CD4-positive, alpha-beta T cell (primary cell): ENCODE results near the gene KRTAP9-6. TPM values are rescaled to one million over a fixed set of nuclear protein-coding genes. Genes with fewer than 3 reads are reported as not detected.

ENCODE experiments used
- ATAC-seq: fragments of 200-7000 bp; cut with Tn5 transposase; one replicate; pipeline ENCODE4 v1.10.0; 2022; ENCODE audit warnings: mild to moderate bottlenecking; ENCODE audit not compliant: poor library complexity
- CTCF ChIA-PET: fragments of 350-600 bp; sonication (Branson Sonifier 250); formaldehyde crosslinking; loops from one replicate; lab custom pipeline; 2021; ENCODE audit warnings: antibody characterized with exemption, inconsistent platforms; lab: Charles Lee
- POLR2A ChIA-PET: fragments of 350-600 bp; sonication (Branson Sonifier 250); formaldehyde crosslinking; loops from one replicate; lab custom pipeline; 2021; ENCODE audit warnings: antibody characterized with exemption, inconsistent platforms; lab: Charles Lee
- DNase-seq, 14 experiments: peaks; one replicate each; pipeline ENCODE4 v3.0.0-alpha.2; 2013 to 2020; ENCODE audit warnings: mixed read lengths in 2 of 14
- H3K27ac ChIP-seq, 2 donors: one replicate each; pipeline versions ENCODE4 v1.5.1 to v1.7.0; 2013; ENCODE audit warnings: low read length in 2 of 2, low read depth in 1 of 2, mild to moderate bottlenecking in 1 of 2
- H3K27me3 ChIP-seq, 2 experiments: 1 replicate in 1 of 2; 2 replicates in 1 of 2; pipeline versions ENCODE4 v1.6.1 to v1.7.0; 2013; ENCODE audit warnings: low read length in 2 of 2, control low read depth in 1 of 2, mild to moderate bottlenecking in 1 of 2, moderate library complexity in 1 of 2; ENCODE audit not compliant: insufficient read depth in 2 of 2, control insufficient read depth in 1 of 2
- H3K36me3 ChIP-seq: one replicate; pipeline ENCODE4 v1.6.1; 2013; ENCODE audit warnings: low read length, control low read depth; ENCODE audit not compliant: insufficient read depth
- H3K4me1 ChIP-seq: one replicate; pipeline ENCODE4 v1.6.1; 2013; ENCODE audit warnings: low read length, control low read depth; ENCODE audit not compliant: insufficient read depth
- H3K4me3 ChIP-seq: one replicate; pipeline ENCODE4 v1.5.1; 2013; ENCODE audit warnings: mild to moderate bottlenecking, low read length, moderate library complexity
- H3K9me3 ChIP-seq, 2 experiments: 1 replicate in 1 of 2; 2 replicates in 1 of 2; pipeline versions ENCODE4 v1.6.1 to v1.7.0; 2013; ENCODE audit warnings: low read length in 2 of 2, mild to moderate bottlenecking in 2 of 2, control low read depth in 1 of 2, moderate library complexity in 1 of 2; ENCODE audit not compliant: control insufficient read depth in 1 of 2, insufficient read depth in 1 of 2
- H3K27ac Mint-ChIP-seq: one replicate; pipeline ENCODE4 v1.8.0; 2020; ENCODE audit warnings: mixed read lengths
- H3K27me3 Mint-ChIP-seq: one replicate; pipeline ENCODE4 v1.8.0; 2021; ENCODE audit warnings: mixed read lengths
- H3K36me3 Mint-ChIP-seq: one replicate; pipeline ENCODE4 v1.8.0; 2021; ENCODE audit warnings: low read depth, mixed read lengths
- H3K4me1 Mint-ChIP-seq: one replicate; pipeline ENCODE4 v1.8.0; 2021; ENCODE audit warnings: low read depth, mixed read lengths
- H3K4me3 Mint-ChIP-seq: one replicate; pipeline ENCODE4 v1.8.0; 2020; ENCODE audit warnings: mild to moderate bottlenecking, mixed read lengths
- H3K9me3 Mint-ChIP-seq: one replicate; pipeline ENCODE4 v1.8.0; 2020; ENCODE audit warnings: mixed read lengths
- CTCF ChIP-seq: fragments of 200-600 bp; IDR thresholded peaks from one replicate; pipeline ENCODE4 v1.8.0; 2022; ENCODE audit warnings: antibody characterized with exemption, mild to moderate bottlenecking
- intact Hi-C, 2 experiments: fragments of 100-400 bp; cut with DNase I in 1 of 2; cut with micrococcal nuclease in 1 of 2; formaldehyde crosslinking; loops; one replicate each; pipeline versions ENCODE4 v1.15.1 to v1.9.0; 2023 to 2025; cut with DNase I, micrococcal nuclease
- polyA plus RNA-seq, 2 donors: library from polyadenylated mRNA; unstranded; fragments of 120-200 nt; gene quantifications; one replicate each; pipeline ENCODE4 v1.2.1, GENCODE V29; 2013
- total RNA-seq, 174 experiments: library from RNA in 2 of 174; stranded (reverse) in 2 of 174; gene quantifications; one replicate each; pipeline ENCODE4 v1.2.3 and lab custom pipeline; 2021 to 2026

KRTAP9-6 gene
- total RNA-seq, result not detected
- not detected for polyA plus RNA-seq (2013, experiment 1 of 2)
- polyA plus RNA-seq (2013, experiment 2 of 2), result not detected
- total RNA-seq (lab: John Stamatoyannopoulos, UW), result 0 reads per million in 172 experiments

GRCh38 chr17:41265078-41265477 is at the start of gene KRTAP9-6:
Gene KRTAP9-6, plus strand, starts transcription at chr17:41265378. Its CDS starts 0 bp downstream, at chr17:41265378.
- no peaks in the 10 kb centered on the region for H3K36me3 Mint-ChIP-seq
- POLR2A ChIA-PET, result no interaction called here
- Histone ChIP-seq H3K4me1 (no peaks in the 10 kb centered on the region), H3K36me3 (no peaks in the 10 kb centered on the region), H3K27ac (no peak within 1 kb of the TSS), H3K4me3 (no peak within 1 kb of the TSS), H3K9me3 (no peaks in the 10 kb centered on the region), H3K27me3 (no peaks in the 10 kb centered on the region)
- CTCF ChIA-PET, result no interaction called here
- H3K9me3 Mint-ChIP-seq, result no peaks in the 10 kb centered on the region
- intact Hi-C loops, result no loop called here
- no peak within 1 kb of the TSS for H3K4me3 Mint-ChIP-seq
- DNase-seq, result no peak
- H3K27ac Mint-ChIP-seq, result no peak within 1 kb of the TSS
- no peak for TF ChIP-seq CTCF
- H3K4me1 Mint-ChIP-seq, result peaks cover 29% of the 10 kb centered on the region
- H3K27me3 Mint-ChIP-seq, result peaks cover 10% of the 10 kb centered on the region
- ATAC-seq, result no peak

GRCh38 chr17:41215681-41216080 is 49.5 kb upstream of the KRTAP9-6 start:
- Histone ChIP-seq H3K27ac (no peak overlapping the region), H3K9me3 (peaks cover 0 to 12% of the 10 kb centered on the region in 2 experiments), H3K4me1 (no peaks in the 10 kb centered on the region), H3K36me3 (no peaks in the 10 kb centered on the region), H3K4me3 (no peak overlapping the region), H3K27me3 (no peaks in the 10 kb centered on the region)
- TF ChIP-seq CTCF, result no peak
- ChIA-PET POLR2A (no interaction called here), CTCF (no interaction called here)
- H3K36me3 Mint-ChIP-seq, result no peaks in the 10 kb centered on the region
- H3K4me1 Mint-ChIP-seq, result peaks cover 13% of the 10 kb centered on the region
- H3K4me3 Mint-ChIP-seq, result no peak overlapping the region
- intact Hi-C loops, result no loop called here
- no peak for ATAC-seq
- no peak for DNase-seq
- H3K9me3 Mint-ChIP-seq, result no peaks in the 10 kb centered on the region
- H3K27ac Mint-ChIP-seq, result no peak overlapping the region
- peaks cover 17% of the 10 kb centered on the region for H3K27me3 Mint-ChIP-seq

GRCh38 chr17:41223821-41224220 is 41.4 kb upstream of the KRTAP9-6 start:
- intact Hi-C loops, result no loop called here
- TF ChIP-seq CTCF, result no peak
- H3K27ac Mint-ChIP-seq, result no peak overlapping the region
- no peak for ATAC-seq
- no peaks in the 10 kb centered on the region for H3K4me1 Mint-ChIP-seq
- peaks cover 10% of the 10 kb centered on the region for H3K27me3 Mint-ChIP-seq
- H3K9me3 Mint-ChIP-seq, result no peaks in the 10 kb centered on the region
- H3K4me1 ChIP-seq, result no peaks in the 10 kb centered on the region
- H3K27ac ChIP-seq, result no peak overlapping the region
- ChIA-PET POLR2A (no interaction called here), CTCF (no interaction called here)
- H3K36me3 Mint-ChIP-seq, result no peaks in the 10 kb centered on the region
- H3K9me3 ChIP-seq, result peaks cover 0 to 5% of the 10 kb centered on the region in 2 experiments
- no peak for DNase-seq
- H3K36me3 ChIP-seq, result no peaks in the 10 kb centered on the region
- H3K4me3 Mint-ChIP-seq, result no peak overlapping the region
- H3K4me3 ChIP-seq, result no peak overlapping the region
- H3K27me3 ChIP-seq, result no peaks in the 10 kb centered on the region
